ENCODE data around the gene ESCO1.

The ESCO1 gene

DNA sequence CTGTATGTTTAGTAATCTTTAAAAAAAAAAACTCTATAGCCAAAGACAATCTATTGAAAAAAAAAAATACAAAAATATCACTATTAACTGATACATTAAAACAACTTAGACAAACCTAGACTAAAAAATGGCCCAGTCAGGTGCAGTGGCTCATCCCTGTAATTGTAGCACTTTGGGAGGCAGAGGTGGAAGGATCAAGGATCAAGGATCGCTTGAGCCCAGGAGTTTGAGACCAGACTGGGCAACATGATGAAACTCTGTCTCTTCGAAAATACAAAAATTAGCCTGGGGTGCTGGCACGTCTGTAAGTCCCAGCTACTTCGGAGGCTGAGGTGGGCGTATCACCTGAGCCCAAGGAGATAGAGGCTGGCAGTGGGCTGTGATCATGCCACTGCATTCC is 16.1 kb downstream of the ESCO1 start:
- no peak for DNase-seq (ENCODE audit: low read depth)

DNA sequence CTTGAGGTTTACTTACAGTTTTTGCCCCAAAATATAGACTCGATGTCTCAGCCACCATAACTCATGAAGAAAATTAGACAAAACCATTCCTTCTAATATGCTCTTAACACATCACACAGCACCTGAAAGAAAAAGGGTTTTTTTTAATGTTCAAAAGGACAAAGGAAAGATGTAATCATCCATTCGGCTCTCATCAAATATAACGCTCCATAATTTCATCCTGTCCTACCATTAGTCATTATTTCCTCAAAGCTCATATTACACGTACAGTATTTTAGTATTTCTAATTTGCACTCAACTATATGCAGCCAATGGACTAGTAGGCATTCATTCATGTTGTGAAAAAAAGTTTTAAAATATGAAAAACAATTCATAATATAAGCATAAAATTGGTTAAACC is 24.8 kb downstream of the ESCO1 start:
- DNase-seq (ENCODE audit: low read depth) = no peak

DNA sequence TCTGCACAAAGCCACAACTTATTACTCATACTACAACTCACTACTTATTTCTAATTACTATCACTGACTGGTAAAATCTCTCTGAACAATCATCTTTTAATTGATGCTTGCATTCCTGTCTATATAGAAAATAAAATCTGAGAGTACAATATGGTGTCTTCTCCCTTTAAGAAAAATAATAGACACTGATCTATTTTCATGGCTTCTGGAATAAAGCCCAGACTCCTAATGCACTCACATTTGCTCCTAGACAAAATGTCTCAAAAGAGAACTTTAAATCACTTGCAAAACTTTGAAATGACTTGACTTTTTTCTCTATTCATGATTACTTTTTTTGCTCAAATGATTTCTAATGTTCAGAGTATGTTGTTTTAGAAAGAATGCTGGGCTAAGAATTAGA is 28.7 kb downstream of the ESCO1 start:
- DNase-seq (ENCODE audit: low read depth) = no peak

GRCh38 chr18:21559195-21559594 is 41.3 kb downstream of the ESCO1 start:
- no peak for DNase-seq (ENCODE audit: low read depth)

- no peak for DNase-seq (ENCODE audit: low read depth)
Observed at GRCh38 chr18:21557607-21558253, 42.8 kb downstream of the ESCO1 start.

DNA sequence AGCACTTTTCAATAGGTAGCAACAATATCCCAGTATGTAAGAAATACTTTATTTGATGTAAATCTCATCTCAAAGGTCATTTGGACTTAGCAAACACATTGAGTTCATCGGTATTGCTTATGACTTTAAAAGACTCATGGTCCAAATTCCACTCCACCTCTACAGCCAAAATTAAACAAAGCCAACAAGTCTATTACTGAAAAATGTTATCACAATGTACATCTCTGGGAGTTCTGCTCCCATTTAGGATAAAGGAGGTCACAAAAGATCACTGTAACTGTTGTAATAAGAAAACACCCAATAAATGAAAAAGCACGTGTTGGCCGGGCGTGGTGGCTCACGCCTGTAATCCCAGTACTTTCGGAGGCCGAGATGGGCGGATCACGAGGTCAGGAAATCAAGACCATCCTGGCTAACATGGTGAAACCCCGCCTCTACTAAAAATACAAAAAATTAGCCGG is 50.0 kb downstream of the ESCO1 start:
- no peak for DNase-seq (ENCODE audit: low read depth)

- DNase-seq (ENCODE audit: low read depth) = no peak
Observed at GRCh38 chr18:21548647-21549046, 51.9 kb downstream of the ESCO1 start.

DNA sequence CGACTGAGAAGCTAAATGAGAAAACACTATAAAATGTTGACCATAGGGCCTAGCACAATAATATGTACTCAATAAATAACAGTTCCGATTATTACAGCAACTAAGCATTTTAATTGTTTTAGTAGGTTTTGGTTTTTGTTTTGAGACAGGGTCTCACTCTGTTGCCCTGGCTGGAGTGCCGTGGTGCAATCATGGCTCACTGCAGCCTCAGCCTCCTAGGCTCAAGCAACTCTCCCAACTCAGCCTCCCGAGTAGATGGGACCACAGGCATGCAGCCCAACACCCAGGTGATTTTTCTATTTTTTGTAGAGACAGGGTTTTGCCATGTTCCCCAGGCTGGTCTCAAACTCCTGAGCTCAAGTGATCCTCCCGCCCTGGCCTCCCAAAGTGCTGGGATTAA is 54.1 kb downstream of the ESCO1 start:
- DNase-seq (ENCODE audit: low read depth) = no peak

DNA sequence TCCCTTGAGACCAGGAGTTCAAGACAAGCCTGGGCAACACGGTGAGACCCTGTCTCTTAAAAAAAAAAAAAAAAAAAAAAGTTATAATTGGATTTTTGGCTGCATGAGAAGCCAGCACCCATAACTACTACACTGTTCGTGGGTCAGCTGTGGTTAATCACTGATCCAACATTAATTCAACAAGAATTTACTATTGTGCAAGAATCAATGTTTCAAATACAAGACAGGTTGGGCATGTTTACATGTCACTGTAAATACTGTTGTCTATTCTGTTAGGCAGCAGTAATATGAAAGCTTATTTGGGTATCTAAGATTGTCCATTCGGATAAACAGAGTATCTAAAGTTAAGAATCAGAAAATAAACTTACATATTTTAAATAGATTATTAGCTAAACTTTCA is 62.3 kb downstream of the ESCO1 start:
- no peak for DNase-seq (ENCODE audit: low read depth)

DNA sequence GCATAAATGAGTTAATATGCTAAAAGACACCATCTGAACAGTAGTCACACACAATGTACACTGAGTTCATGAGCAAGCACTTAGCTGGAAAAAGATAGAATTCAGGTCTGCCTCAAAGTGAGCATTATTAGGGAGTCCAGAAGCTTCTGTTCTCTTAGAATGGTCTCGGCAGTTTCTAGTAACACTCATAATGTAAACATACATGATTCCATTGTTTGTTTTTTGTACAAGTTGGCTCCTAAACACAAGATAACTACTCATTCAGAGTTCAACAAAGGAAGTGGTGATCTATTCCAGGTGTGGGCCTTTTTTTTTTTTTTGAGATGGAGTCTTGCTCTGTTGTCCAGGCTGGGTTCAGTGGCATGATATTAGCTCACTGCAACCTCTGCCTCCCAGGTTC is 66.2 kb downstream of the ESCO1 start:
- no peak for DNase-seq (ENCODE audit: low read depth)

GRCh38 chr18:21526463-21526862 is 74.0 kb downstream of the ESCO1 start:
- no peak for DNase-seq (ENCODE audit: low read depth)

- no peak for DNase-seq (ENCODE audit: low read depth)
Observed at GRCh38 chr18:21525916-21526315, 74.6 kb downstream of the ESCO1 start.

GRCh38 chr18:21522530-21522929 is 78.0 kb downstream of the ESCO1 start:
- no peak for DNase-seq (ENCODE audit: low read depth)

- DNase-seq (ENCODE audit: low read depth) = no peak
Observed at GRCh38 chr18:21513741-21514140, 86.8 kb downstream of the ESCO1 start.

DNA sequence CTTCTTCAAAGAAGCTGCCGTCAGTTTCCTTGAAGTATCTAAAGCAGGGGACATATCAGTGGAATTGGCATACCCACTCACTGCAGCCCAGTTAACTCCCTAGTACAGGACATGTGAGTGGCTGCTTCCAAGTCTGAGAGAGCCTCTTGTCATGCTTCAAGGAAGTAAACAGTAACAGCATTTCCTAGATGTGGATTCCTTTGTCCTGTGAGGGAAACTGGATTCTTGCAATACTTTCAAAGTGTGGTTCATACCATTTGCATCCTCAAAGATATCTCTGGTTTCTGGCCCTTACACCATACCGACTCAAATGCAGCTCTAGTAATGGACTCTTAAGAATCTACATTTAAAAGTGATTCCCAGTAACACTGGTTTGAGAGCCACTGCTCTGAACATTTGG is 87.2 kb downstream of the ESCO1 start:
- no peak for DNase-seq (ENCODE audit: low read depth)

GRCh38 chr18:21509062-21509461 is 91.4 kb downstream of the ESCO1 start:
- no peak for DNase-seq (ENCODE audit: low read depth)

- DNase-seq (ENCODE audit: low read depth) = no peak
Observed at GRCh38 chr18:21507913-21508701, 92.4 kb downstream of the ESCO1 start.

- DNase-seq (ENCODE audit: low read depth) = no peak
Observed at GRCh38 chr18:21502661-21503060, 97.8 kb downstream of the ESCO1 start.

- no peak for DNase-seq (ENCODE audit: low read depth)
Observed at GRCh38 chr18:21499997-21500396, 100.5 kb downstream of the ESCO1 start.

DNA sequence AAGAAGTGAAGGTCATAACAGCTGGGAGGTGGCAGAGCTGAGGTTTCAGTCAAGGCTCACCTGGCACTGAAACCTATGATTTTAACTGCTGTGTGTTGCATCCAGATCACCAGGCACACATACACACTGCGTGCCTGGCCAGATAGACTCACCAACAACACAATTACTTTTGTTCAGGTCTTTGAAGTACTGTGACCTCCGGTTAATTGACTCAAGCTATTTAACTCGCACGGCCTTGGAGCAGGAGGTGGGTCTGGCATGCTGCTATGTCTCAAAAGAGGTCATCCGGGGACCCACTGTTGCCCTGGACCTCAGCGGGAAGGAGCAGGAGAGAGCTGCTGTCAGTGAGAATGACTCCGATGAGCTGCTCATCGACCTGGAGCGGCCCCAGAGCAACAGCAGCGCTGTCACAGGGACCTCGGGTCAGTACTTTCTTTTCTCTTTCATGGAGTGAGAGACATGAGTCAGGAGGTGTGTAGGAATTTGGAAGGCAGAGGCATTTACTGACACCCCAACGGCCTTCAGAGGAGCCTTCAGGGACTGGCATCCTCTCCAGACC is 104.1 kb downstream of the ESCO1 start:
- no peak for DNase-seq (ENCODE audit: low read depth)

- DNase-seq (ENCODE audit: low read depth) = no peak
Observed at GRCh38 chr18:21490748-21491147, 109.8 kb downstream of the ESCO1 start.

DNA sequence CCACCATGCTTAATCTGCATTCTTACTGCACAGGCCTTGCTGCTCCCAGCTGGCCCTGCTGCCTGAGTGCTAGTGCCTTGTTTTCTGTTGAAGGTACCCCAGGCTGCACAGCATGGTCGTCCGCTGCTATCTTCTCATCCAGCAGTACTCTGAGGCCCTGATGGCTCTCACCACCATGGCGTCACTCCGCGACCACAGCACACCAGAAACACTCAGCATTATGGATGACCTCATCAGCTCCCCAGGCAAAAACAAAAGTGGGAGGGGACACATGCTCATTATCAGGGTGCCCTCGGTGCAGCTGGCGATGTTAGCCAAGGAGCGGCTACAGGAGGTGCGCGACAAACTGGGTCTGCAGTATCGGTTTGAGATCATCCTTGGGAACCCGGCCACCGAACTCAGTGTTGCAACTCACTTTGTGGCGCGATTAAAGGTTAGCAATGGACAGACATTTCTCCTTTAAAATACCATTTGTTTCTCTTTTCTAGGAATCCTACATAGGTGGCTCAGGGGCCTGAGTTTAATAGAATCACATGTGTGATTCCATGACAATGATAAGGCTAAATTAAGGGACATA is 110.5 kb downstream of the ESCO1 start:
- no peak for DNase-seq (ENCODE audit: low read depth)

DNA sequence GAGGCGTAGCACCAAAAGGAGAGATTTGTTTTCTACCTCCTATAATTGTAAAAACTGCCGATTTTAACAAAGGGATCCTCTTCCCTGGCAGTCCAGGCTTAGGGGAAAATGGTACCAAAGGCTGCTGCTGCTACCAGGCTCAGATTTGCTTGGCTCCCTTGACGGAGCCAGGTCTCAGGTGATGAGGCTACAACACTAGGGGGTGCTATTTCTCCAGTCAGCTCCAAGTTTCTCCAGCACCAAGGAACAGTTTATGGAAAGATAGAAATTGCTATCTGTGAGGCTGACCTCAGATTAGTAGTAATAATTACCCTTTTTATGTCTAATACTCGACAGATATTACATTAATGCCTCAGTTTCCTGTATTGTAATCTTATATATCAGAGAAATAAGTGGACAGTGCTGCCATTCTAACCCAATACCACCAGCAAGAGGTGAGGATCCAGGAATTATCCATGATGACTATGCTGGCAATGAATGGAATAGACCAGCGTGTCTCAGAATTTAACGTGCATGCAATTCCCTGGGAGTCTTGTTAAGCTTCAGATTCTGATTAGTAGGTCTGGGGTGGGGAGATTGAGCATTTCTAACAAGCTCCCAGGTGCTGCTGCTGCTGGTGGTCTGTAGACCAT is 111.3 kb downstream of the ESCO1 start:
- DNase-seq (ENCODE audit: low read depth) = no peak

Data from non-pigmented ciliary epithelial cell (primary cell).